ENCODE data around the gene TRPV5.

DNA sequence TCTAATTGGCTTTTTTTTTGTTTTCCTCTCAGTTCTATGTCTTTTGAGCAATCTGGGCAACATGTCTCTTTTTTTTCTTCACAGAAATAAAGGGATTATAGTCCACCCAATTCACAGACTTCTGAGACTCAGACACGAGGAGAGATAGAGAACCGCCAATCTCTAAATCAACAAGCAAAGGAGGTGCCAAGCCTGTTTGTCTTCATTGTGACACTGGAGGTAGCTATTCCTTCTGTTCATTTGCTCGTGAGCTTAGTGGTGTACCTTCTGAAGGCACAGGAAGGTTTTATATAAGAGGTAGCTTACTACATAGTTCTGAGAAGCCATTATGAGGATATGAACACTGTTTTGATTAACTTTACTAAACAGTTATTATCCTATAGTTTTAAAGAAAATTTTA, 72.6 kb downstream of the TRPV5 start:
- TF ChIP-seq EZH2 (IDR thresholded peaks at IDR 0.05; ENCODE audit: borderline replicate concordance) (no peak), EZH2phosphoT487 (IDR thresholded peaks at IDR 0.05; ENCODE audit: low read depth, severe bottlenecking, unreplicated experiment) (no peak)
- TF ChIP-seq, protein P1, sequence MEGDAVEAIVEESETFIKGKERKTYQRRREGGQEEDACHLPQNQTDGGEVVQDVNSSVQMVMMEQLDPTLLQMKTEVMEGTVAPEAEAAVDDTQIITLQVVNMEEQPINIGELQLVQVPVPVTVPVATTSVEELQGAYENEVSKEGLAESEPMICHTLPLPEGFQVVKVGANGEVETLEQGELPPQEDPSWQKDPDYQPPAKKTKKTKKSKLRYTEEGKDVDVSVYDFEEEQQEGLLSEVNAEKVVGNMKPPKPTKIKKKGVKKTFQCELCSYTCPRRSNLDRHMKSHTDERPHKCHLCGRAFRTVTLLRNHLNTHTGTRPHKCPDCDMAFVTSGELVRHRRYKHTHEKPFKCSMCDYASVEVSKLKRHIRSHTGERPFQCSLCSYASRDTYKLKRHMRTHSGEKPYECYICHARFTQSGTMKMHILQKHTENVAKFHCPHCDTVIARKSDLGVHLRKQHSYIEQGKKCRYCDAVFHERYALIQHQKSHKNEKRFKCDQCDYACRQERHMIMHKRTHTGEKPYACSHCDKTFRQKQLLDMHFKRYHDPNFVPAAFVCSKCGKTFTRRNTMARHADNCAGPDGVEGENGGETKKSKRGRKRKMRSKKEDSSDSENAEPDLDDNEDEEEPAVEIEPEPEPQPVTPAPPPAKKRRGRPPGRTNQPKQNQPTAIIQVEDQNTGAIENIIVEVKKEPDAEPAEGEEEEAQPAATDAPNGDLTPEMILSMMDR (IDR thresholded peaks at IDR 0.05; ENCODE audit: poor library complexity) = no peak

Measured in hepatocyte (in vitro differentiated cells).